Umbilical cord (tissue), 2 donors: ENCODE results near the gene SLC19A1. TPM values are rescaled to one million over a fixed set of nuclear protein-coding genes. Genes with fewer than 3 reads are reported as not detected.

Source experiments
- DNase-seq: peaks from one replicate; pipeline ENCODE4 v3.0.0-alpha.2; 2015; ENCODE audit warnings: low spot score
- total RNA-seq: library from RNA; depleted of rRNA; stranded (reverse); fragments of >200 nt; gene quantifications from one replicate; pipeline ENCODE4 v1.2.3, GENCODE V29; 2014; ENCODE audit warnings: low replicate concordance; ENCODE audit not compliant: insufficient read depth

Gene SLC19A1
- total RNA-seq, 1 donor from 2014 or later, result 14.2 TPM

DNA sequence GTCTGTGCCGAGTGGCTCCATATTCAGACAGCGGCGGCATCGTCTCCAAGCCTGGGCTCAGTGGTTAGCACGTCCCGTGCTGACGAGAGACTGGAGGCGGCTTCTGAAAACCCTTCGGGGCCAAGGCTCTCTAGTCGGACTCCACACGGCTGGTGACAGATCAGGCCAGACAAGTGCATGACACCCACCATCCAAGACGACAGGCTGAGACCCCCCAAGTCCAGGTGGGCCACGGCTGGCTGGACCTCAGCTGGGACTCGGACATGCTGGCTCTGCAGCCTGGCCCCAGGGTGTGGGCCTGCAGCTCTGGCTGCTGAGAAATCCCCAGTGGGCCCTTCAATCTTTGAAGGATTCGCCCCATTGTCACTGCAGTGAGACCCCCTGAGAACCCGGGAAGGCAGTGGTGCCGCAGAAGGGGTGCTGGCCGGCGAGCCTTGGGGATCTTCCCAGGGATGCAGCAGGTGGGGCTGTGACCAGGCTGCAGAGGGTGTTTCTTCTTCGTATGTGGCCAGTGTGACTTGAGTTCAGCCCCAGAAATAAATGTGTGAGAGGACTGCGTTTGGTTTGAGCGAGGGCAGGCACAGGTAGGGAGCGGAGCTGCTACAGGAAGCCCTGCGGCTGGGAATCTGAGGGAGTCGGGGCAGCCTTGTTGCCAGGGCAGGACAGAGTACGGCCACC, 15.9 kb upstream of the SLC19A1 start:
- DNase-seq, result no peak

DNA sequence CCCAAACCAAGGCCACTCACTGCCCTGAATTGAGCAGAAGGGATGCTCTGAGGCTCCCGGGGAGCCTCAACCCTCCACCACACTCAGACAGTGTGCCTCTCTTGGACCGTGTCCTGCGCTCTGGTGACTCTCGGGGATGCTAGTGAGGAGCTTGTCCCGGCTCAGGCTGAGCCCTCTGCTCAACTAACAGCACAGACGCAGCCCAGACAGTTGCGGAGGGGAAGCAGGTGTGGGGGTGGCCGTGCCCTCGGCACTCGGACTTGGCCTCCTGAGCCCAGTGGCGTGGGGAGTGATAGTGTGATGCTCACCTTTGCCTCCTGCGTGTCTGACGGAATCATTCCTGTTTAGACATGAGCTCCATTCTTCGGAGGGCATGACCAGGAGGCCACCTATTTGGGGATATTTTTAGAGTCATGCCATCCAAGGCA, 15.4 kb upstream of the SLC19A1 start:
- DNase-seq, result no peak

DNA sequence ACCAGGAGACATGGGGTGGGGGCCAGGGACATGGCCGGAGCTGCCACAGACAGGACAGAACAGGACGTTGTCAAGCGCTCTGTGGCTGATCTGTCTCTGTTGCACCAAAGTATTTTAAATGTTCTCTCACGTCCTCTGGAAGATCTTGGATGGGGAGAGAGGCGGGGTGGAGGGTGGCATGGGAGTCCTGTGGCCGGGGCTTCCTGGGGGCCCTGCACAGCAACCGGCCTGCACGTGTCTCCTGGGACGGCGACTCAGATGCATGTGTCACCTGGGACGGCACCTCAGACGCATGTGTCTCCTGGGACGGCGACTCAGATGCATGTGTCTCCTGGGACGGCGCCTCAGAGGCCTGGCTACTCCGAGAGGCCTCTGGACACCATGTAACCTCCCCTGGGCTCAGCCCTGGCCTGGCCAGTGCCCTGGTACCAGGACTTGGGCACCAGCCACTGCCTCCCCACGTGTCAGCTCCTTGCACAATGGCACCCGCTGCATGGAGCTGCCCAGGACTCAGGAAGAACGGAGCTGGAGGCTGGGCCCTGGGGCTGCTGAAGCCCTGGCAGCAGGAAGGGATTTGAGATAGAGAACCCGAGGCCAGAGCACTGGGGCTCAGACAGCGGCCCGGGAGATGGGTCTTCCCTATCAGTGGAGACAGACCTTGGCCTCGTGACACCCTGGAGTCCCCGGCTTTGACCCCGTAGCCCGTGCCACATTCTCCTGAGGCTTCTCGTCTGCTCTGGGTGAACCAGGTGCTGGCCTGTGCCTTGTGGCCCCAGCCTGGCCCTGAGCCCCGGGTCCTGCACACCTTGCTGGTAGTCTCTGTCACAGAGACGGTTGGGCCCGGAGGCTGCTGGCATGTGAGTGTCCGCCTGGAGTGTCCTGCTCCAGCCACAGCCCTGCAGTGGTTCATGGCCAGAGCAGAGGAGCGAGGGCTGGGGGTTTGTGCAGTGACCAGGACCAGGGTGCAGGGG, 14.7 kb upstream of the SLC19A1 start:
- no peak for DNase-seq

DNA sequence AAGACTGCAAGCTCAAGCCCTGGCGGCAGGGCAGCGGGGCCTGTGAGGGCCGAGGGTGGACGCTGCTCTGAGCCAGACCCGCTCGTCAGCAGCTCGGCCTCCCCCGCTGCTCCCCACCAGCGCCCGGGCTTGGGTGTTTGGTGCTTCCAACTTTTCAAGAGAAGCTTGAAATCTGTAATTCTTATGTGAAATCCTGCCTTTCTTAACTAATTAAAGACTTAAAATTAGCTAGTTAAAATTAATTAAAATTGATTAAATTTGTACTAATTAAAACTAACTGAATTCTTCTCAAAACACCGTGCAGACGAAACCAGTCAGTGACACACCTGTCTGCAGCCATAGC, 14.0 kb upstream of the SLC19A1 start:
- no peak for DNase-seq

GRCh38 chr21:45555557-45556301, 13.5 kb upstream of the SLC19A1 start:
- peak; percentile 90 for DNase-seq

DNA sequence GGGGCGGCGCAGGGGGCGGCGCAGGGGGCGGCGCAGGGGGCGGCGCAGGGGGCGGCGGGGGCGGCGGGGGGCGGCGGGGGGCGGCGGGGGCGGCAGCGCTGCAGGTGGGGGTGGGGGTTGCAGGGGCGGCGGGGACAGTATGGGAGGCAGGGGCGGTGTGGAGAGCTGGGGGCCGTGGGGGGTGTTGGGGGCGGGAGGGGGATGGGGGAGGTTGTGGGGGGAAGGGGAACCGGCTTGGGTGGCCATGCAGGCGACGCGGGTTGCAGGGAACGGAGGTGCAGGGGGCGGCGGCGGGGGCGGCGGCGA, 13.0 kb upstream of the SLC19A1 start:
- DNase-seq, result no peak

GRCh38 chr21:45554477-45555175, 12.4 kb upstream of the SLC19A1 start:
- peak; percentile 85 for DNase-seq

GRCh38 chr21:45552696-45553391, 10.6 kb upstream of the SLC19A1 start:
- DNase-seq, result no peak

- no peak for DNase-seq
Measured at GRCh38 chr21:45551783-45552695, 9.8 kb upstream of the SLC19A1 start.

GRCh38 chr21:45551316-45551715, 9.1 kb upstream of the SLC19A1 start:
- no peak for DNase-seq

- peak; percentile 41 for DNase-seq
Measured at GRCh38 chr21:45550522-45551210, 8.4 kb upstream of the SLC19A1 start.

GRCh38 chr21:45549626-45550463, 7.6 kb upstream of the SLC19A1 start:
- DNase-seq, result no peak

- DNase-seq, result no peak
Measured at GRCh38 chr21:45548711-45549491, 6.7 kb upstream of the SLC19A1 start.

DNA sequence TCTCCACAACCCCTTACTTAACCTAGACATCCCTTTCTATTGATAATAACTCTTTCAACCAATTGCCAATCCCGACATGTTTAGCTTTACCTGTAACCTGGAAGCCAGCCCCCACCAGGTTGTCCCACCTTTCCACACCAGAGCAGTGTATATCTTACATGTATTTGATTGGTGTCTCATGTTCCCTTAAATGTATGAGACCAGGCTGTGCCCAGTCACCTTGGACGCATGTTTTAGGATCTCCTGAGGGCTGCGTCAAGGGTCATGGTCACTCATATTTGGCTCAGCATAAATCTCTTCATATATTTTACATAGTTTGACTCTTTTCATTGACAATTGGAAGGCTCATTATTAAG, 5.3 kb upstream of the SLC19A1 start:
- DNase-seq, result no peak

- no peak for DNase-seq
Measured at GRCh38 chr21:45546636-45547544, 4.7 kb upstream of the SLC19A1 start.

GRCh38 chr21:45545691-45546531, 3.7 kb upstream of the SLC19A1 start:
- DNase-seq, result no peak
